Sigmoid colon (tissue), 7 donors: ENCODE data around the gene LCT. TPM values are rescaled to one million over a fixed set of nuclear protein-coding genes. Genes with fewer than 3 reads are reported as not detected.
A peak's percentile ranks its signal among the peaks of the same experiment; 100 is the strongest.

Experiments used
- DNase-seq: peaks from one replicate; pipeline ENCODE4 v3.0.0-alpha.2; 2019
- H3K27ac ChIP-seq, 4 donors: fragments of 200-600 bp; sonication (generic); one replicate each; pipeline ENCODE4 v1.5.1; 2016 to 2019; ENCODE audit warnings: mild to moderate bottlenecking in 1 of 4
- H3K27me3 ChIP-seq, 3 donors: fragments of 200-600 bp; sonication (generic); one replicate each; pipeline ENCODE4 v1.5.1; 2019; ENCODE audit warnings: mild to moderate bottlenecking in 1 of 3
- H3K36me3 ChIP-seq, 4 donors: fragments of 200-600 bp; sonication (generic); one replicate each; pipeline ENCODE4 v1.5.1; 2016 to 2019
- H3K4me1 ChIP-seq, 4 donors: fragments of 200-600 bp; sonication (generic); one replicate each; pipeline ENCODE4 v1.5.1; 2017 to 2019
- H3K4me3 ChIP-seq, 4 donors: fragments of 200-600 bp; sonication (generic); one replicate each; pipeline ENCODE4 v1.5.1; 2017 to 2019; ENCODE audit warnings: mild to moderate bottlenecking in 2 of 4, moderate library complexity in 1 of 4
- H3K9me3 ChIP-seq, 4 donors: fragments of 200-600 bp in 3 of 4; sonication (generic) in 3 of 4; one replicate each; pipeline versions ENCODE4 v1.5.1 to v1.6.1; 2013 to 2019
- CTCF ChIP-seq, 4 experiments: fragments of 450-650 bp in 3 of 4; fragments of 200-600 bp in 1 of 4; IDR thresholded peaks; one replicate each; pipeline ENCODE4 v1.5.1; 2016 to 2019; ENCODE audit warnings: antibody characterized with exemption in 4 of 4, mild to moderate bottlenecking in 3 of 4, moderate library complexity in 2 of 4
- EP300 ChIP-seq, 4 donors: sonication (generic); formaldehyde crosslinking; IDR thresholded peaks; one replicate each; pipeline ENCODE4 v1.6.1; 2017; ENCODE audit warnings: antibody characterized with exemption in 4 of 4
- POLR2A ChIP-seq, 2 donors: fragments of 450-650 bp; IDR thresholded peaks; one replicate each; pipeline ENCODE4 v1.6.1; 2016; ENCODE audit warnings: antibody characterized with exemption in 2 of 2, mild to moderate bottlenecking in 2 of 2, moderate library complexity in 2 of 2
- POLR2AphosphoS5 ChIP-seq, 4 donors: sonication (generic); formaldehyde crosslinking; IDR thresholded peaks; one replicate each; pipeline ENCODE4 v1.6.1; 2017; ENCODE audit warnings: antibody characterized with exemption in 4 of 4
- WGBS, 2 donors: extraction: QIAGEN DNeasy Blood & Tissue Kit; methylation state at CpG; one replicate each; pipeline ENCODE4 v1.1.7; 2013; 5-methylcytosine and 5-hydroxymethylcytosine counted together
- intact Hi-C: fragments of 100-400 bp; cut with DNase I; formaldehyde crosslinking; loops from one replicate; pipeline ENCODE4 v1.15.1; 2023
- polyA plus RNA-seq, 3 donors: library from polyadenylated mRNA; stranded (reverse); fragments of 200-250 nt; gene quantifications; one replicate each; pipeline ENCODE4 v1.2.3, GENCODE V29; 2013
- total RNA-seq, 4 donors: library from RNA; depleted of rRNA; stranded (reverse); fragments of >200 nt; gene quantifications; one replicate each; pipeline ENCODE4 v1.1.0, GENCODE V29; 2016
- donor health status: healthy with polysubstance abuse.
- donor health status: Bipolar disorder and iron deficiency.
- donor health status: healthy.

Gene LCT
- total and polyA plus RNA-seq, 7 donors: under 0.01 to 0.23 (median 0.03) TPM; not detected in 4

- Histone ChIP-seq H3K27ac (no peak overlapping the region), H3K36me3 (peaks cover 30 to 96% (median 46%) of the 10 kb centered on the region in 4 donors), H3K9me3 (peaks cover 0 to 10% (median 0%) of the 10 kb centered on the region in 4 donors), H3K27me3 (no peaks in the 10 kb centered on the region), H3K4me1 (no peaks in the 10 kb centered on the region), H3K4me3 (no peak overlapping the region)
- DNase-seq: no peak
- 99 to 100% methylated on average over 1 of the region's 1 CpG for WGBS, 2 donors
- intact Hi-C loops: no loop called here
- TF ChIP-seq POLR2AphosphoS5 (IDR thresholded peaks at IDR 0.05): no peak
- TF ChIP-seq EP300 (IDR thresholded peaks at IDR 0.05): no peak
Observed at GRCh38 chr2:135756692-135757091, 80.3 kb downstream of the LCT start.

- Histone ChIP-seq H3K36me3 (peaks cover 24 to 93% (median 38%) of the 10 kb centered on the region in 4 donors), H3K9me3 (peaks cover 0 to 10% (median 0%) of the 10 kb centered on the region in 4 donors), H3K4me3 (no peak overlapping the region), H3K27ac (no peak overlapping the region), H3K4me1 (no peaks in the 10 kb centered on the region), H3K27me3 (no peaks in the 10 kb centered on the region)
- intact Hi-C loops: no loop called here
- TF ChIP-seq CTCF (IDR thresholded peaks at IDR 0.05) (no peak), POLR2A (IDR thresholded peaks at IDR 0.05) (no peak), EP300 (IDR thresholded peaks at IDR 0.05) (no peak), POLR2AphosphoS5 (IDR thresholded peaks at IDR 0.05) (no peak)
- WGBS, 2 donors: 98 to 99% methylated on average over 2 of the region's 2 CpGs
- DNase-seq: no peak
Observed at GRCh38 chr2:135755573-135755972, 81.4 kb downstream of the LCT start.

- intact Hi-C loops: no loop called here
- Histone ChIP-seq H3K36me3 (peaks cover 0 to 32% (median 8%) of the 10 kb centered on the region in 4 donors), H3K4me1 (peaks cover 0 to 40% (median 32%) of the 10 kb centered on the region in 4 donors), H3K27ac (no peak overlapping the region), H3K4me3 (no peak overlapping the region), H3K9me3 (no peaks in the 10 kb centered on the region), H3K27me3 (no peaks in the 10 kb centered on the region)
- TF ChIP-seq EP300 (IDR thresholded peaks at IDR 0.05): no peak
- no peak for TF ChIP-seq POLR2AphosphoS5 (IDR thresholded peaks at IDR 0.05)
- TF ChIP-seq CTCF (IDR thresholded peaks at IDR 0.05): no peak
- TF ChIP-seq POLR2A (IDR thresholded peaks at IDR 0.05): no peak
- no peak for DNase-seq
- WGBS, 2 donors: 88 to 90% methylated on average over 4 of the region's 4 CpGs
Observed at GRCh38 chr2:135745545-135745944, 91.4 kb downstream of the LCT start.

- TF ChIP-seq EP300 (IDR thresholded peaks at IDR 0.05): no peak
- TF ChIP-seq POLR2AphosphoS5 (IDR thresholded peaks at IDR 0.05): no peak
- TF ChIP-seq CTCF (IDR thresholded peaks at IDR 0.05): no peak
- no peak for TF ChIP-seq POLR2A (IDR thresholded peaks at IDR 0.05)
- DNase-seq: no peak
- H3K36me3 ChIP-seq: peaks cover 0 to 25% (median 6%) of the 10 kb centered on the region in 4 donors
- no peaks in the 10 kb centered on the region for H3K27me3 ChIP-seq
- no peak overlapping the region for H3K27ac ChIP-seq
- no peaks in the 10 kb centered on the region for H3K9me3 ChIP-seq
- H3K4me1 ChIP-seq: peaks cover 0 to 40% (median 32%) of the 10 kb centered on the region in 4 donors
- WGBS, 2 donors: 86 to 89% methylated on average over 5 of the region's 5 CpGs
- intact Hi-C loops: loop anchor here (5.0 kb wide), 3 partner anchors 132 to 693 kb away; partner anchors contain the start of genes DARS1, MCM6 and RAB3GAP1
- H3K4me3 ChIP-seq: no peak overlapping the region
Observed at GRCh38 chr2:135744760-135745314, 92.1 kb downstream of the LCT start.

GRCh38 chr2:135743860-135744259 is 93.1 kb downstream of the LCT start:
- no peaks in the 10 kb centered on the region for H3K27me3 ChIP-seq
- 81 to 86% methylated on average over 1 of the region's 1 CpG for WGBS, 2 donors
- intact Hi-C loops: loop anchor here (2.0 to 5.0 kb wide), 4 partner anchors 133 to 825 kb away; partner anchors contain the start of genes CCNT2, DARS1, MCM6 and RAB3GAP1
- DNase-seq: no peak
- peaks cover 0 to 15% (median 2%) of the 10 kb centered on the region in 4 donors for H3K36me3 ChIP-seq
- H3K4me1 ChIP-seq: peaks cover 0 to 40% (median 32%) of the 10 kb centered on the region in 4 donors
- H3K9me3 ChIP-seq: no peaks in the 10 kb centered on the region
- H3K4me3 ChIP-seq: no peak overlapping the region
- H3K27ac ChIP-seq: peak overlapping the region; percentile 15 to 100 (median 94)
- TF ChIP-seq POLR2A (IDR thresholded peaks at IDR 0.05) (no peak), EP300 (IDR thresholded peaks at IDR 0.05) (no peak), CTCF (IDR thresholded peaks at IDR 0.05) (no peak), POLR2AphosphoS5 (IDR thresholded peaks at IDR 0.05) (no peak)
